PC-9 (cell line): Measurements from ENCODE around the gene MCF2L. TPM values are rescaled to one million over a fixed set of nuclear protein-coding genes. Genes with fewer than 3 reads are reported as not detected.
"Not testable (repeated sequence)": the region's sequence is repeated elsewhere in the genome, so short reads cannot be mapped to it uniquely, and the experiment has no call there.

Experiments used
- BruUV-seq: library from RNA; stranded (reverse); fragments of 400-500 nt; replicated peaks from 2 replicates; lab custom pipeline; 2021; lab: Mats Ljungman, UMichigan
- CTCF ChIA-PET: fragments of 300-600 bp; sonication (Branson Sonifier 250); formaldehyde crosslinking; loops from one replicate; lab custom pipeline; 2022; ENCODE audit warnings: antibody characterized with exemption; lab: Charles Lee
- POLR2A ChIA-PET: fragments of 300-600 bp; sonication (Branson Sonifier 250); formaldehyde crosslinking; loops from one replicate; lab custom pipeline; 2022; ENCODE audit warnings: antibody characterized with exemption; ENCODE audit not compliant: unreplicated experiment; lab: Charles Lee
- DNase-seq, 2 experiments: peaks; one replicate each; pipeline versions ENCODE4 v3.0.0 to v3.0.0-alpha.2; 2015 to 2022; ENCODE audit warnings: mixed read lengths in 1 of 2
- H2AFZ ChIP-seq: fragments of 200-600 bp; sonication (generic); 2 replicates; pipeline ENCODE4 v1.8.1; 2017; ENCODE audit warnings: antibody characterized with exemption
- H3F3A ChIP-seq: fragments of 200-600 bp; sonication (generic); 2 replicates; pipeline ENCODE4 v1.8.1; 2017; ENCODE audit warnings: antibody characterized with exemption, mild to moderate bottlenecking, low read depth; ENCODE audit not compliant: insufficient read depth
- H3K27ac ChIP-seq: fragments of 200-600 bp; sonication (generic); 2 replicates; pipeline ENCODE4 v1.6.1; 2016; ENCODE audit warnings: mixed run types
- H3K27me3 ChIP-seq: fragments of 200-600 bp; sonication (generic); 2 replicates; pipeline ENCODE4 v1.6.1; 2016; ENCODE audit warnings: low read depth, mixed run types; ENCODE audit not compliant: insufficient read depth
- H3K36me3 ChIP-seq: fragments of 200-600 bp; sonication (generic); 2 replicates; pipeline ENCODE4 v1.6.1; 2016; ENCODE audit warnings: low read depth, mixed run types
- H3K4me1 ChIP-seq: fragments of 200-600 bp; sonication (generic); replicated peaks from 2 replicates; pipeline ENCODE4 v1.6.1; 2016; ENCODE audit warnings: mixed run types; ENCODE audit not compliant: insufficient read depth
- H3K4me2 ChIP-seq: fragments of 200-600 bp; sonication (generic); 2 replicates; pipeline ENCODE4 v1.6.1; 2017; ENCODE audit warnings: mixed run types
- H3K4me3 ChIP-seq: fragments of 200-600 bp; sonication (generic); 2 replicates; pipeline ENCODE4 v1.6.1; 2016; ENCODE audit warnings: mixed run types
- H3K79me2 ChIP-seq: fragments of 200-600 bp; sonication (generic); 2 replicates; pipeline ENCODE4 v1.6.1; 2017; ENCODE audit warnings: low read depth, mixed run types
- H3K9me2 ChIP-seq: fragments of 200-600 bp; sonication (generic); 2 replicates; pipeline ENCODE4 v1.8.1; 2017; ENCODE audit warnings: mild to moderate bottlenecking; ENCODE audit not compliant: insufficient read depth
- H3K9me3 ChIP-seq: fragments of 200-600 bp; sonication (generic); 2 replicates; pipeline ENCODE4 v1.8.1; 2016; ENCODE audit warnings: low read depth; ENCODE audit not compliant: insufficient read depth
- H4K20me1 ChIP-seq: fragments of 200-600 bp; sonication (generic); 2 replicates; pipeline ENCODE4 v1.8.1; 2017; ENCODE audit not compliant: insufficient read depth
- EZH2 ChIP-seq: fragments of 200-600 bp; sonication (generic); IDR thresholded peaks from 2 replicates; pipeline ENCODE4 v1.8.0; 2017; ENCODE audit warnings: antibody characterized with exemption, low read depth
- intact Hi-C: fragments of 100-400 bp; cut with micrococcal nuclease; formaldehyde crosslinking; loops from one replicate; pipeline ENCODE4 v1.10.0; 2022; ENCODE audit not compliant: unreplicated experiment
- total RNA-seq: library from RNA; stranded (reverse); gene quantifications from 2 replicates; pipeline ENCODE4 v1.2.3, GENCODE V29; 2021
- TF ChIP-seq, protein P1 (sequence below): fragments of 200-600 bp; sonication (generic); conservative IDR thresholded peaks from 2 replicates; pipeline ENCODE4 v1.6.1; 2017; ENCODE audit warnings: mixed run types, antibody characterized with exemption, mild to moderate bottlenecking, moderate library complexity

The MCF2L gene
- total RNA-seq, 1 experiment from 2014 or later: 28.2 TPM

DNA sequence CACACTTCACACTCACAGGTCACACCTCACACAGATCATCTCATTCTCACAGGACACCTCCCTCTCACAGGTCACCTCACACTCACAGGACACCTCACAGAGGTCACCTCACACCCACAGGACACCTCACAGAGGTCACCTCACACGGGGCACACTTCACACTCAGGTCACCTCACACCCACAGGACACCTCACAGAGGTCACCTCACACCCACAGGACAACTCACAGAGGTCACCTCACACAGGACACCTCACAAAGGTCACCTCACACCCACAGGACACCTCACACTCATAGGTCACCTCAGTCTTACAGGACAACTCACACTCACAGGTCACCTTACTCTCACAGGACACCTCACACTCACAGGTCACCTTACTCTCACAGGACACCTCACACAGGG is 143.5 kb downstream of the MCF2L start:
- H3K9me2 ChIP-seq, POLR2A ChIA-PET, H3K4me1 ChIP-seq, H2AFZ ChIP-seq, intact Hi-C loops, H3K4me3 ChIP-seq, H3K27ac ChIP-seq, DNase-seq, CTCF ChIA-PET, BruUV-seq, H3K36me3 ChIP-seq, H4K20me1 ChIP-seq, H3K9me3 ChIP-seq, H3F3A ChIP-seq, H3K79me2 ChIP-seq, H3K4me2 ChIP-seq: not testable (repeated sequence)
- peaks cover 21% of the 10 kb centered on the region for H3K27me3 ChIP-seq

DNA sequence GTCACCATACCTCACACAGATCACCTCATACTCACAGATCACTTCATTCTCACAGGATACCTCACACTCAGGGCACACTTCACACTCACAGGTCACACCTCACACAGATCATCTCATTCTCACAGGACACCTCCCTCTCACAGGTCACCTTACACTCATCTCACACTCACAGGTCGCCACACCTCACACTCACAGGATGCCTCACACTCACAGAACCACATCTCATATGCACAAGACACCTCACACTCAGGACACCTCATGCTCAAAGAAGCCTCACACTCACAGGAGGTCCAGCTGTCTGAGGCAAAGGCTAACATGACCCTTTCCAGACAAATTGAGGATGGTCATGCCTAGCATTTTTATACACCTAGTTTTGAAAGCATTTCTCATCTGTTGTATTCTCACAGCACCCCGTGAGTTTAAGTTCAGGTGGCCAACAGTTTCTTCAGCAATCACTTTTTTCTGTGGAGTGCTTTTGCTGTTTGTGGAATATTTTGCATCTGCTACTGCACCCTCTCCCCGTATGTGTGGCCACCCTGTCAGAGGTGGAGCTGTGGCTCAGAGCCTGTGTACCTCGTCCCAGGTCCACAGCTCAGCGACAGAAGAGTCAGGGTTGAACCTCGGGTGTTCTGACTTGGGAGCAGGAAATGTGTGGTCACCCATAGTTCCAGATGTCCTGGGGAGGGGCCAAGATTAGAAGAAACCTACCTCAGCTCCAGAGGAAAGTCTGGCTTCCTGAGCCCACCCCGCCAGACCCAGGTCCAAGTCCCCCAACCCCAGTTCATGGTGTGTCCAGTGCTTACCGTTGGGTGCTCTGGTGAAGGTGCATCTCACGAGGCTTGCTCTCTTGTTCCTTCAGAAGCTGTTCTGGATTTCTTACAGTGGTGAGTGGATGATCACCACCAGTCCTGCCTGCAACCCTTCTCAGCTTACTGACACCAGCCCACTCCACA is 144.2 kb downstream of the MCF2L start:
- Histone ChIP-seq H3K4me2 (no peak overlapping the region), H3K4me3 (no peak overlapping the region), H2AFZ (no peak overlapping the region), H4K20me1 (no peaks in the 10 kb centered on the region), H3K9me3 (no peaks in the 10 kb centered on the region), H3K9me2 (no peaks in the 10 kb centered on the region), H3K27me3 (peaks cover 27% of the 10 kb centered on the region), H3K79me2 (no peaks in the 10 kb centered on the region), H3F3A (no peaks in the 10 kb centered on the region), H3K36me3 (no peaks in the 10 kb centered on the region), H3K27ac (no peak overlapping the region), H3K4me1 (no peaks in the 10 kb centered on the region)
- ChIA-PET CTCF (no interaction called here), POLR2A (no interaction called here)
- BruUV-seq: no TSS peak
- no peak for TF ChIP-seq EZH2
- TF ChIP-seq, protein P1, sequence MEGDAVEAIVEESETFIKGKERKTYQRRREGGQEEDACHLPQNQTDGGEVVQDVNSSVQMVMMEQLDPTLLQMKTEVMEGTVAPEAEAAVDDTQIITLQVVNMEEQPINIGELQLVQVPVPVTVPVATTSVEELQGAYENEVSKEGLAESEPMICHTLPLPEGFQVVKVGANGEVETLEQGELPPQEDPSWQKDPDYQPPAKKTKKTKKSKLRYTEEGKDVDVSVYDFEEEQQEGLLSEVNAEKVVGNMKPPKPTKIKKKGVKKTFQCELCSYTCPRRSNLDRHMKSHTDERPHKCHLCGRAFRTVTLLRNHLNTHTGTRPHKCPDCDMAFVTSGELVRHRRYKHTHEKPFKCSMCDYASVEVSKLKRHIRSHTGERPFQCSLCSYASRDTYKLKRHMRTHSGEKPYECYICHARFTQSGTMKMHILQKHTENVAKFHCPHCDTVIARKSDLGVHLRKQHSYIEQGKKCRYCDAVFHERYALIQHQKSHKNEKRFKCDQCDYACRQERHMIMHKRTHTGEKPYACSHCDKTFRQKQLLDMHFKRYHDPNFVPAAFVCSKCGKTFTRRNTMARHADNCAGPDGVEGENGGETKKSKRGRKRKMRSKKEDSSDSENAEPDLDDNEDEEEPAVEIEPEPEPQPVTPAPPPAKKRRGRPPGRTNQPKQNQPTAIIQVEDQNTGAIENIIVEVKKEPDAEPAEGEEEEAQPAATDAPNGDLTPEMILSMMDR: no peak
- intact Hi-C loops: no loop called here
- no peak for DNase-seq

DNA sequence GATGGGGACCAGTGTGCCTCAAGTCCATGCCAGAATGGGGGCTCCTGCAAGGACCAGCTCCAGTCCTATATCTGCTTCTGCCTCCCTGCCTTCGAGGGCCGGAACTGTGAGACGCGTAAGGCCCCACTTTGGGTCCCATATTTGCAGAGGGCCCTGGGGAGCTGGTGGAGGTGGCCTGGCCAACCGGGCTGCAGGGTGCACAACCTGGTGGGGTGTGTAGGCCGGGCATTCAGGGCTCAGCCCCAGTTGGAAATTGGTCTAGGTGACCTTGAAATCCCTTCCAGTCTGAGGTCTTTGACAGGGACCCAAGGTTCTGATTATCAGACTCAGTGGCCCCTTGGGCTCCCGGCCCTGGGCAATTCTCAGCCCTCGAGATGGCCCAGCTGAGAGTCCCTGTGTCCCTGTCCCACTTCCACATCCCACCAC is 144.8 kb downstream of the MCF2L start:
- POLR2A ChIA-PET: no interaction called here
- H3F3A ChIP-seq: no peaks in the 10 kb centered on the region
- no peak overlapping the region for H3K4me2 ChIP-seq
- H3K36me3 ChIP-seq: no peaks in the 10 kb centered on the region
- H3K27ac ChIP-seq: no peak overlapping the region
- peaks cover 34% of the 10 kb centered on the region for H3K27me3 ChIP-seq
- BruUV-seq: no TSS peak
- no peaks in the 10 kb centered on the region for H3K79me2 ChIP-seq
- TF ChIP-seq, protein P1: no peak
- TF ChIP-seq EZH2: no peak
- H3K9me2 ChIP-seq: no peaks in the 10 kb centered on the region
- CTCF ChIA-PET: no interaction called here
- H2AFZ ChIP-seq: no peak overlapping the region
- H3K9me3 ChIP-seq: no peaks in the 10 kb centered on the region
- H4K20me1 ChIP-seq: no peaks in the 10 kb centered on the region
- H3K4me1 ChIP-seq: no peaks in the 10 kb centered on the region
- DNase-seq: no peak
- no peak overlapping the region for H3K4me3 ChIP-seq
- intact Hi-C loops: no loop called here
